Testis (tissue), 3 donors: ENCODE data around the gene DRC3. TPM values are rescaled to one million over a fixed set of nuclear protein-coding genes. Genes with fewer than 3 reads are reported as not detected.

ENCODE experiments used
- DNase-seq: peaks from one replicate; pipeline ENCODE4 v3.0.0-alpha.2; 2019
- H3K27ac ChIP-seq, 2 donors: fragments of 200-600 bp; sonication (generic); one replicate each; pipeline ENCODE4 v1.5.1; 2019
- H3K27me3 ChIP-seq: fragments of 200-600 bp; sonication (generic); one replicate; pipeline ENCODE4 v1.5.1; 2019
- H3K36me3 ChIP-seq: fragments of 200-600 bp; sonication (generic); one replicate; pipeline ENCODE4 v1.5.1; 2017; ENCODE audit warnings: low read depth; ENCODE audit errors: missing control alignments
- H3K4me1 ChIP-seq: fragments of 200-600 bp; sonication (generic); one replicate; pipeline ENCODE4 v1.5.1; 2019
- H3K4me3 ChIP-seq, 2 donors: fragments of 200-600 bp; sonication (generic); one replicate each; pipeline ENCODE4 v1.5.1; 2017 to 2019
- H3K9me3 ChIP-seq: fragments of 200-600 bp; sonication (generic); one replicate; pipeline ENCODE4 v1.5.1; 2017
- POLR2A ChIP-seq: fragments of 450-650 bp; IDR thresholded peaks from one replicate; pipeline ENCODE4 v1.6.1; 2017; ENCODE audit warnings: antibody characterized with exemption, mild to moderate bottlenecking, moderate library complexity
- WGBS, 2 donors: methylation state at CpG; one replicate each; pipeline ENCODE4 v1.1.5; 2018; 5-methylcytosine and 5-hydroxymethylcytosine counted together
- intact Hi-C: fragments of 100-400 bp; cut with DNase I; formaldehyde crosslinking; loops from one replicate; pipeline ENCODE4 v1.15.1; 2023; ENCODE audit warnings: low total_unique reads
- polyA plus RNA-seq: library from polyadenylated mRNA; stranded (reverse); fragments of 350-450 nt; fragmentation: Illumina TruSeq; extraction: RNeasy Lipid Tissue Mini Kit (QIAGEN cat#74804); gene quantifications from one replicate; pipeline ENCODE4 v1.2.3, GENCODE V29; 2014; ENCODE audit warnings: low read depth, low replicate concordance; ENCODE audit not compliant: insufficient read depth
- total RNA-seq, 2 donors: library from RNA; depleted of rRNA; stranded (reverse); fragments of >200 nt; gene quantifications; one replicate each; pipeline ENCODE4 v1.2.3, GENCODE V29; 2016
- TF ChIP-seq, protein P1 (sequence below), 3 experiments: fragments of 450-650 bp in 2 of 3; fragments of 200-600 bp in 1 of 3; sonication (generic) in 1 of 3; IDR thresholded peaks; one replicate each; pipeline ENCODE4 v1.5.1; 2016 to 2019; ENCODE audit warnings: antibody characterized with exemption in 3 of 3, mild to moderate bottlenecking in 2 of 3, moderate library complexity in 1 of 3

The DRC3 gene
- total and polyA plus RNA-seq, 3 donors from 2014 or later, result 21.6 to 57.4 (median 22.1) TPM

DNA sequence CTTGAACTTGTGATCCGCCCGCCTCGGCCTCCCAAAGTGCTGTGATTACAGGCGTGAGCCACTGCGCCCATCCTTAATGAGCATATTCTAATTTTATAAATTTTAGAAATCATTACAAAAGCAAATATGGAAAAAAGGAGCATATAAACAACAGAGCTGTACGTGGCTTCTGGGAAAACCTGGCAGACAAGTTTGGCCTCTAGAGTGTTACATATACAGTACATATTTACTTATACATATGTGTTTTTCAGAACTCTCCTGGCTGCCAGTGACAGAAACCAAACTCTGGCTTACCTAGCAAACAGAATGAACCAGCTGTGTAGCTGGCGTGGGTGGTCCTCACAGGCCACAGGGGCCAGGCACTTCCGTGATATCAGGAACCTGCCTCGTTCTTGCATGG is 10.1 kb downstream of the DRC3 start:
- intact Hi-C loops, result no loop called here
- Histone ChIP-seq H3K4me3 (no peak overlapping the region), H3K4me1 (no peaks in the 10 kb centered on the region), H3K9me3 (no peaks in the 10 kb centered on the region), H3K27ac (no peak overlapping the region), H3K36me3 (no peaks in the 10 kb centered on the region), H3K27me3 (no peaks in the 10 kb centered on the region)
- WGBS, 2 donors, result 96% methylated on average over 9 of the region's 9 CpGs
- DNase-seq, result no peak
- TF ChIP-seq, protein P1, sequence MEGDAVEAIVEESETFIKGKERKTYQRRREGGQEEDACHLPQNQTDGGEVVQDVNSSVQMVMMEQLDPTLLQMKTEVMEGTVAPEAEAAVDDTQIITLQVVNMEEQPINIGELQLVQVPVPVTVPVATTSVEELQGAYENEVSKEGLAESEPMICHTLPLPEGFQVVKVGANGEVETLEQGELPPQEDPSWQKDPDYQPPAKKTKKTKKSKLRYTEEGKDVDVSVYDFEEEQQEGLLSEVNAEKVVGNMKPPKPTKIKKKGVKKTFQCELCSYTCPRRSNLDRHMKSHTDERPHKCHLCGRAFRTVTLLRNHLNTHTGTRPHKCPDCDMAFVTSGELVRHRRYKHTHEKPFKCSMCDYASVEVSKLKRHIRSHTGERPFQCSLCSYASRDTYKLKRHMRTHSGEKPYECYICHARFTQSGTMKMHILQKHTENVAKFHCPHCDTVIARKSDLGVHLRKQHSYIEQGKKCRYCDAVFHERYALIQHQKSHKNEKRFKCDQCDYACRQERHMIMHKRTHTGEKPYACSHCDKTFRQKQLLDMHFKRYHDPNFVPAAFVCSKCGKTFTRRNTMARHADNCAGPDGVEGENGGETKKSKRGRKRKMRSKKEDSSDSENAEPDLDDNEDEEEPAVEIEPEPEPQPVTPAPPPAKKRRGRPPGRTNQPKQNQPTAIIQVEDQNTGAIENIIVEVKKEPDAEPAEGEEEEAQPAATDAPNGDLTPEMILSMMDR (IDR thresholded peaks at IDR 0.05), result no peak
- TF ChIP-seq POLR2A, result no peak

DNA sequence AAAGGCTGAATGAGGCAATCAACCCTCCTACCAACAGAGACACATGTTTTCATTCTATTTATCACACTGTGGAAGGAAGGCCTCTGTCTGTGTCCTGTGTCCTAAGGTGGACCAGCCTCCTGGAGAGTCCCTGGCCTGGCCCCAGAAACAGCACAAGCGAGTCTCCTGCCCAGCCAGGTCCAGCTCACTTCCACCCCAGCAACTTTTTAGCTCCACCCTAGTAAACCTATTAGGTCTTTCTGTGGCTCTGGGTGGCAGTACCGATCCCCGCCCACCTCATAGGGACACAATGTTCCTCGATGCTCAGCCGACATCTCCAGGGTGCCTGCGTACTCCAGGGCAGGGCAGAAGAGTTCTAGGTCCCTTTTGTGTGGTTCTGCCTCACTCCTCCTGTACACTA is 10.7 kb downstream of the DRC3 start:
- DNase-seq, result no peak
- Histone ChIP-seq H3K4me1 (no peaks in the 10 kb centered on the region), H3K9me3 (no peaks in the 10 kb centered on the region), H3K4me3 (no peak overlapping the region), H3K27ac (no peak overlapping the region), H3K27me3 (no peaks in the 10 kb centered on the region), H3K36me3 (no peaks in the 10 kb centered on the region)
- intact Hi-C loops, result no loop called here
- WGBS, 2 donors, result 46 to 55% methylated on average over 6 of the region's 6 CpGs
- TF ChIP-seq POLR2A, result no peak
- TF ChIP-seq, protein P1 (IDR thresholded peaks at IDR 0.05), result no peak

DNA sequence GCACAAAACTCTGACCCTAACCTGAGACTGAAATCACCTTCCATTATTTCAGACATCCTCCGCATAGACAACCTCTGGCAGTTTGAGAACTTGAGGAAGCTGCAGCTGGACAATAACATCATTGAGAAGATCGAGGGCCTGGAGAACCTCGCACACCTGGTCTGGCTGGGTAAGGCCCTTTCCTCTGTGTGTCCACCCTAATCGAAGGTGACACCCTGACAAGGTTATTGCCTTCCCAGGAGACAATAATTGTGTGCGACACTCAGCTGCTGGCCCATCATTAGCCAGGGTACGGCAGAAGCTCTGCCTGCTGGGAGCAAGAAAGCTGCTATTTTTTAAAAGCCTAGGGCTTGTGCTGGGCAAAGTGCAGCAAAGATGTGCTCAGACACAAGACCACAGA is 11.1 kb downstream of the DRC3 start:
- no peaks in the 10 kb centered on the region for H3K9me3 ChIP-seq
- no peaks in the 10 kb centered on the region for H3K4me1 ChIP-seq
- 94 to 100% methylated on average over 6 of the region's 6 CpGs for WGBS, 2 donors
- no peak for TF ChIP-seq POLR2A
- TF ChIP-seq, protein P1 (IDR thresholded peaks at IDR 0.05), result no peak
- H3K27ac ChIP-seq, result no peak overlapping the region
- H3K27me3 ChIP-seq, result no peaks in the 10 kb centered on the region
- no peak for DNase-seq
- H3K4me3 ChIP-seq, result no peak overlapping the region
- no peaks in the 10 kb centered on the region for H3K36me3 ChIP-seq
- intact Hi-C loops, result no loop called here

DNA sequence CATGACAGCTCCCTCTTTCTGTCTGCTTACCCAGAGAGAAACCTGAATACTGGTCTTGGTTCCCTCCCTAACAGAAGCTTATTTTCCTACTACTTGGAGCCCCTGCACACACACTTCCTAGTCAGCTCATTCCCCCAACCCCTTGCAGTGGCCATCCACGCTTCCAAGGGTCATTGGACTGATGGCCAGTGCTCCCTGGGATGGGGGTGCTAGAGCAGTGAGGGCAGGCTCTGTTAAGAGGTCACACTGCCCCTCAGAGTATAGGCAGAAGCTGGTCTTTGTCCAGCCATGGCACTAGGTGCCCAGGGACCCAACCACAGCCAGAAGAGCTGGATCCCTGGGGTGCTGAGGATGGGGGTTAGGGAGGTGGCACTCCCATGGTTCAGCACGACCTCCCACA is 12.5 kb downstream of the DRC3 start:
- Histone ChIP-seq H3K27ac (no peak overlapping the region), H3K4me1 (no peaks in the 10 kb centered on the region), H3K36me3 (no peaks in the 10 kb centered on the region), H3K27me3 (no peaks in the 10 kb centered on the region), H3K9me3 (no peaks in the 10 kb centered on the region), H3K4me3 (no peak overlapping the region)
- 80 to 98% methylated on average over 1 to 2 of the region's 2 CpGs for WGBS, 2 donors
- TF ChIP-seq, protein P1 (IDR thresholded peaks at IDR 0.05), result no peak
- no peak for TF ChIP-seq POLR2A
- DNase-seq, result no peak
- intact Hi-C loops, result no loop called here

DNA sequence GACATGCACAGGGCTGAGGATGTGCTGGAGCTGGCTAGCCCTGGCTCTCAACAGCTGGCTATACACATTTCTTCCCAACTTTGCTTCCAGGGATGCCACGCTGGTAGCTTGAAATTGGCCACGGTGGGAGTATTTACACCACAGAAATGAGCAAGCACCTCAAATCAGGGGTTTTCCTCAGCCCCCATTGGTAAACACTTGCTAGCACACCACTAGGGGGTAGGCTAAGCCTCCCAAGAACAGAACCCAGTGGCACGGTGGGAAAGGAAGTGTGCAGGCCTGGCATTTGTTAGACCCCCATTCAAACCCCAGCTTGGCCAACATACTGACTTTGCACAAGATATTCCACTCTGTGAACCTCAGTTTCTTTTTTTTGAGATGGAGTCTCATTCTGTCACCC is 12.9 kb downstream of the DRC3 start:
- no peak for DNase-seq
- TF ChIP-seq, protein P1 (IDR thresholded peaks at IDR 0.05), result no peak
- no peak for TF ChIP-seq POLR2A
- 82 to 94% methylated on average over 3 of the region's 3 CpGs for WGBS, 2 donors
- Histone ChIP-seq H3K9me3 (no peaks in the 10 kb centered on the region), H3K27ac (no peak overlapping the region), H3K27me3 (no peaks in the 10 kb centered on the region), H3K4me1 (no peaks in the 10 kb centered on the region), H3K36me3 (no peaks in the 10 kb centered on the region), H3K4me3 (no peak overlapping the region)
- intact Hi-C loops, result no loop called here
